Ramos (cell line): ENCODE measurements around the gene HPS5.
"Not testable (repeated sequence)": the region's sequence is repeated elsewhere in the genome, so short reads cannot be mapped to it uniquely, and the experiment has no call there.

Experiments
- in situ Hi-C: fragments of 300-500 bp; cut with MboI; formaldehyde crosslinking; loops from one replicate; pipeline ENCODE4 v1.14.3; 2022; ENCODE audit warnings: low sequenced_read_pairs; ENCODE audit not compliant: unreplicated experiment

Gene HPS5

GRCh38 chr11:18282626-18283025 is 39.3 kb downstream of the HPS5 start:
- in situ Hi-C loops = no loop called here

- in situ Hi-C loops = no loop called here
Observed at GRCh38 chr11:18280438-18281045, 41.4 kb downstream of the HPS5 start.

- in situ Hi-C loops = no loop called here
Observed at GRCh38 chr11:18277565-18278271, 44.2 kb downstream of the HPS5 start.

DNA sequence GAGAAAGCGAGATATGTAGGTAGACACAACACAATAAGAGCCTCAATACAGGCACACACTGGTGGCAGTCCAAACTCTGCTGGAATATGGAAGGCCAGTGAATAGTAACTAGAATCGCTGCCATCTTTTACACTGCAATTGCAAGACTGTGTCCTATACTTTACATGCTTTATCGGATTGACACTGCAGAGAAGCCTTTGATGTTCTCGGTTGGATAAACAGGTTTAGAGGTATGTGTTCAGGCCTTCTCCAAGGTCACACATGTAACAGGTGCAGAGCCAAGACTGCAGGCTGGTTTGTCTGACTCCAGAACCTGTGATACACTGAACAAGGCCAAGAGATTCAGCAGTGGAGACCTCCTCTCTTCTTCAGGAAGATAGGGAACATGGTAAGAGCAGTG is 50.7 kb downstream of the HPS5 start:
- in situ Hi-C loops = no loop called here

GRCh38 chr11:18270102-18270501 is 51.8 kb downstream of the HPS5 start:
- in situ Hi-C loops = no loop called here

DNA sequence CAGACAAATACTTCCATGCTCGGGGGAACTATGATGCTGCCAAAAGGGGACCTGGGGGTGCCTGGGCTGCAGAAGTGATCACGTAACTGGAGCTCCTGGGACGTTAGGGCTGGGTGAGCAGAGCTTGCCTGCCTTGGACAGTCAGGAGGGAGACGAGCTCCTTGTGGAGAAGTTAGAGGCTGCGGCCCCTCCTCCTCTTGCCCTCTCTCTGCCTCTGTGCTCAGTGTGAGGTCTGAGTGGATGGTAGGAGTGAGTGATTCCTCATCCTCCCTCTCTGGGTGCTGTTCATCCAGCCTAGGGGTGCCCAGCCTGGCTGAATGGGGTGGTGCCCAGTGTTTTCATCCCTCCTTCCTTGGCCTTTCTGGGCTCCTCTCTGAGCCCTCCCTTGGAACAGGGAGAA is 52.7 kb downstream of the HPS5 start:
- in situ Hi-C loops = not testable (repeated sequence)

GRCh38 chr11:18267335-18268133 is 54.4 kb downstream of the HPS5 start:
- in situ Hi-C loops = not testable (repeated sequence)

DNA sequence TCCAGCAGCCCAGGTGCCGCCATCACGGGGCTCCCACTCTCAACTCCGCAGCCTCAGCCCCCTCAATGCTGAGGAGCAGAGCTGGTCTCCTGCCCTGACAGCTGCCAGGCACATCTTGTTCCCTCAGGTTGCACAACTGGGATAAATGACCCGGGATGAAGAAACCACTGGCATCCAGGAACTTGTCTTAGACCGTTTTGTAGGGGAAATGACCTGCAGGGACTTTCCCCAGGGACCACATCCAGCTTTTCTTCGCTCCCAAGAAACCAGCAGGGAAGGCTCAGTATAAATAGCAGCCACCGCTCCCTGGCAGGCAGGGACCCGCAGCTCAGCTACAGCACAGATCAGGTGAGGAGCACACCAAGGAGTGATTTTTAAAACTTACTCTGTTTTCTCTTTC is 56.0 kb downstream of the HPS5 start, which contains the start of gene SAA1:
TSS of gene SAA1 (plus strand) at position 316 of the 400 bp plus-strand sequence. CDS start 624 bp downstream, outside the sequence.
- in situ Hi-C loops = no loop called here

GRCh38 chr11:18264677-18265555 is 57.0 kb downstream of the HPS5 start:
- in situ Hi-C loops = no loop called here

DNA sequence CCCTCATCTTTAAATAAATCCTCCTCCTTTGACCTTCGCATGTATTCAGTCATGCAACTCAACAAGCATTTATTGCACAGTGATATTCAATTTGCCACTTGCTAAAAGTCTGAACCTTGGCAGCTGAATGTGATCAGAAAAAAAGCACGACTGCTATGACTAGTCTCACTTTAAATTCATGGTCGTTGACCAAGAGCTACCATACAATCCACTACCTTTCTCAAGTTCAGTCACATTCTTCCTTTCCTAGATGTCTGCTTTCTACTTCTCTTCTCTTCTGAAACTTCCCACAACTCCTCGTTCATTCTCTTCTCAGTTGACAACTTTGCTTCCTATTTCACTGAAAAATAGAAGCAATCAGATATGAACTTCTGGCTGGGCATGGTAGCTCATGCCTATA is 57.9 kb downstream of the HPS5 start:
- in situ Hi-C loops = no loop called here

DNA sequence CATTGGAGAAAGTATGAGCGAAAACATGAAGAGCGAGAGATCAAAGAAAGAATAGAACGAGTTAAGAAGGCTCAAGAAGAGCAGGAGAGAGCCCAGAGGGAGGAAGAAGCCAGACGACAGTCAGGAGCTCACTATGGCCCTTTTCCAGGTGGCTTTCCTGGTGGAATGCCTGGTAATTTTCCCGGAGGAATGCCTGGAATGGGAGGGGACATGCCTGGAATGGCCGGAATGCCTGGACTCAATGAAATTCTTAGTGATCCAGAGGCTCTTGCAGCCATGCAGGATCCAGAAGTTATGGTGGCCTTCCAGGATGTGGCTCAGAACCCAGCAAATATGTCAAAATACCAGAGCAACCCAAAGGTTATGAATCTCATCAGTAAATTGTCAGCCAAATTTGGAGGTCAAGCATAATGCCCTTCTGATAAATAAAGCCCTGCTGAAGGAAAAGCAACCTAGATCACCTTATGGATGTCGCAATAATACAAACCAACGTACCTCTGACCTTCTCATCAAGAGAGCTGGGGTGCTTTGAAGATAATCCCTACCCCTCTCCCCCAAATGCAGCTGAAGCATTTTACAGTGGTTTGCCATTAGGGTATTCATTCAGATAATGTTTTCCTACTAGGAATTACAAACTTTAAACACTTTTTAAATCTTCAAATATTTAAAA is 59.1 kb downstream of the HPS5 start:
- in situ Hi-C loops = not testable (repeated sequence)

DNA sequence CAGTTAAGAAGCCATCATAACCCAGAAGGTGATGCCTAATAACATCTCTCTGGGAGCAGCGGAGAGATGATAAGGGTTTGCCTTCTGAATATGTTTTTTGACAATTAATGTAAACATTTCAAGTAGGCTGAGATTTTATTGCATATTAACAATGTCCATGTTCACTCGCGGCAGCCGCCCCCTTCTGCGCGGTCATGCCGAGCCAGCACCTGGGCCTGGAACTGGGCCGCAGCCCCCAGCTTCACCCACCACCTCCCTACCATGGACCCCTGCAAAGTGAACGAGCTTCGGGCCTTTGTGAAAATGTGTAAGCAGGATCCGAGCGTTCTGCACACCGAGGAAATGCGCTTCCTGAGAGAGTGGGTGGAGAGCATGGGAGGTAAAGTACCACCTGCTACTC is 60.2 kb downstream of the HPS5 start:
- in situ Hi-C loops = no loop called here

GRCh38 chr11:18259259-18259658 is 62.7 kb downstream of the HPS5 start:
- in situ Hi-C loops = no loop called here

DNA sequence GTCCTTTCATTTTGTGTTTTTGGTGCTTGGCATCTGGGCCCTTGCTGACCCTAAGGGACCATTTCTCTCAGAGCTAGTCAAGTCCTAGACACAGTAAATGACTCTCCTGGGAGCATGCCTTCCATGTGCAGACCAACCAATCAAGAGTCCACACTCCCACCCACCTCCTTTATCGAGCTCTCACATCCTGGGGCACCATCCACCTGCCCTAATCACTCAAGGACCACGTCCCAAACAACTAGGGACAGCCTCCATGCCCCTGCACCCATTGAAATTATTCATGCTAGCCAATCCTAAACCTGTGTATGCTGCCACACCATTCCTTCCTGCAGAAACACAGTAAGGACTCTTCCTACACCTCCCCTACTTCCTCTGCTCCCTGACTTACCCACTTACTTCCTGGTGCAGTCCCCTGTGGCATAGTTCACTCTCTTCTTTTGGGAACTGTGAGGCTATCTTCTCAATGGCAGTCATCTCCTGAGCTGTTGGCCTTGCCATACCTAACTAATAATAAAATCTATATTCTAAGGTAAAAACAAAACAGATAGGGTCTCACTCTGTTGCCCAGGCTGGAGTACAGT is 67.1 kb downstream of the HPS5 start:
- in situ Hi-C loops = no loop called here

- in situ Hi-C loops = no loop called here
Observed at GRCh38 chr11:18253778-18254338, 68.1 kb downstream of the HPS5 start.

GRCh38 chr11:18253233-18253632 is 68.7 kb downstream of the HPS5 start:
- in situ Hi-C loops = no loop called here

DNA sequence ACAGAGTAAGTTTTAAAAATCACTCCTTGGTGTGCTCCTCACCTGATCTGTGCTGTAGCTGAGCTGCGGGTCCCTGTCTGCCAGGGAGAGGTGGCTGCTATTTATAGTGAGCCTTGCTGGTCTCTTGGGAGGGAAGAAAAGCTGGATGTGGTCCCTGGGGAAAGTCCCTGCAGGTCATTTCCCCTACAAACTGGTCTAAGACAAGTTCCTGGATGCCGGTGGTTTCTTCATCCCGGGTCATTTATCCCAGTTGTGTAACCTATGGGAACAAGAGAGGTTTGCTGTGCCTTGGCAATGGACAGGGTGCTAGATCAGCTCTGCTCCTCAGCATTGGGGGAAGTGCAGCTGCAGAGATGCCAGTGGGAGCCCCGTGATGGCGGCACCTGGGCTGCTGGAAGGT is 73.4 kb downstream of the HPS5 start, which contains the start of gene SAA2:
TSS of gene SAA2 (minus strand) at position 108 of the 400 bp plus-strand sequence. CDS start 657 bp downstream, outside the sequence.
- in situ Hi-C loops = loop anchor here (10.0 kb wide), 1 partner anchor 486 kb away; no protein-coding TSS in a partner anchor

GRCh38 chr11:18247191-18247581 is 74.8 kb downstream of the HPS5 start:
- in situ Hi-C loops = loop anchor here (10.0 kb wide), 1 partner anchor 488 kb away; no protein-coding TSS in a partner anchor
